SK-N-MC (cell line): ENCODE data around the gene DDX46.

Source experiments
- EZH2 ChIP-seq: fragments of 200-600 bp; sonication (generic); IDR thresholded peaks from one replicate; pipeline ENCODE4 v1.6.1; 2017; ENCODE audit warnings: antibody characterized with exemption
- FOXP2 ChIP-seq: optimal IDR thresholded peaks from 2 replicates; pipeline ENCODE3; 2011; ENCODE audit warnings: mild to moderate bottlenecking, moderate library complexity; ENCODE audit not compliant: insufficient read depth; ENCODE audit errors: extremely low read length, control extremely low read depth
- POLR2AphosphoS5 ChIP-seq: IDR thresholded peaks from 2 replicates; pipeline ENCODE4 v1.6.1; 2012; ENCODE audit warnings: mild to moderate bottlenecking, low read depth, low read length, borderline replicate concordance

- TF ChIP-seq EZH2 = no peak
- no peak for TF ChIP-seq POLR2AphosphoS5
- TF ChIP-seq FOXP2 = no peak
Measured at GRCh38 chr5:134741052-134741451, 17.5 kb upstream of the DDX46 start.
